OCI-M1 (cell line): ENCODE measurements around the gene MTUS2.

Experiments used
- DNase-seq: peaks from one replicate; lab custom pipeline; 2025; lab: John Stamatoyannopoulos, UW

The MTUS2 gene

DNA sequence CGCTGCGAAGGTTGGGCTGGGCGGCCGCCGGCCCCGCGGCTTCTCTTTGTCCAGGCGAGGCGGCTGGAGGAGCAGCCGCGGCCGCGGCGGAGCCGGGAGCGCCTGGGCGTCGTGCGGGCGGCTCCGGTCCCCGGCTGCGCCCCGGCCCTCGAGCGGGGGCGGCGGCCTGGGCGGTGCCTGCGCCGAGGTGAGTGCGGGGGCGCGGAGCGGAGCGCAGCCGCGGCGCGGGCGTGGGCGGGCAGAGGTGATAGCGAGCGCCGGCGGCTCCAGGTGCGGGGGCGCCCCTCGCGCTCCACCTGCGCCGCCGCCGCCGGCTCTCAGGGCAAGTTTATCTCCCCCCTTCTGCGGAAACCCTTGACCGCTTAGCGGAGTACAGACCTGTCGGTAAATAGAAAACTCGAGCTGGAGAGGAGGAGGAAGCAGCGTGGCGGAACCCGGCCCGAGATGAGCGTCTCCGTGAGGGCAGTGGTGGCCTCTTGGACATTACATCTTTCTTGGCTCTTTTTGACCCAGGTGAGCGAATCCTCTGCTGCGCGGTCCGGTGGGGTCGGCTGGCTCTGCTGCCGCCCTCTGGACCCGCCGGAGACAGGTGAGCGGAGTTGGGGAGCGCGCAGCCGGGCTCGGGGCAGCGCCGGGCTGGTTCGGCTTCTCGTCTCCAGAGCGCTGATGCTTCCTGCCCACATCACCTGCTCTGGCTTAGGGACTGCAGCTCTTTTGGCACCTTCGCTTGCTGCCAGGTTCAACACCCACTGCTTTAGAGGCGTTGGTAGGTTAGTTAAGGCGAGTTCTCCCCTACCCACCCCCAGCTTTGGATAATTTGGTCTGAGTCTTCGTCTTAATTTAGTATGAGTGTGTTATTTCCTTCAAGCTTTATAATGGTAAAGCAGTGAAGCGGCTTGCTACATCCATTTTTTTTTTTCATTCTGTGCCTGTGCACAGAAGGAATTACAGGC, at the start of gene MTUS2:
Gene MTUS2 (plus strand): TSS at position 241 of the 953 bp plus-strand sequence.
- no peak for DNase-seq

DNA sequence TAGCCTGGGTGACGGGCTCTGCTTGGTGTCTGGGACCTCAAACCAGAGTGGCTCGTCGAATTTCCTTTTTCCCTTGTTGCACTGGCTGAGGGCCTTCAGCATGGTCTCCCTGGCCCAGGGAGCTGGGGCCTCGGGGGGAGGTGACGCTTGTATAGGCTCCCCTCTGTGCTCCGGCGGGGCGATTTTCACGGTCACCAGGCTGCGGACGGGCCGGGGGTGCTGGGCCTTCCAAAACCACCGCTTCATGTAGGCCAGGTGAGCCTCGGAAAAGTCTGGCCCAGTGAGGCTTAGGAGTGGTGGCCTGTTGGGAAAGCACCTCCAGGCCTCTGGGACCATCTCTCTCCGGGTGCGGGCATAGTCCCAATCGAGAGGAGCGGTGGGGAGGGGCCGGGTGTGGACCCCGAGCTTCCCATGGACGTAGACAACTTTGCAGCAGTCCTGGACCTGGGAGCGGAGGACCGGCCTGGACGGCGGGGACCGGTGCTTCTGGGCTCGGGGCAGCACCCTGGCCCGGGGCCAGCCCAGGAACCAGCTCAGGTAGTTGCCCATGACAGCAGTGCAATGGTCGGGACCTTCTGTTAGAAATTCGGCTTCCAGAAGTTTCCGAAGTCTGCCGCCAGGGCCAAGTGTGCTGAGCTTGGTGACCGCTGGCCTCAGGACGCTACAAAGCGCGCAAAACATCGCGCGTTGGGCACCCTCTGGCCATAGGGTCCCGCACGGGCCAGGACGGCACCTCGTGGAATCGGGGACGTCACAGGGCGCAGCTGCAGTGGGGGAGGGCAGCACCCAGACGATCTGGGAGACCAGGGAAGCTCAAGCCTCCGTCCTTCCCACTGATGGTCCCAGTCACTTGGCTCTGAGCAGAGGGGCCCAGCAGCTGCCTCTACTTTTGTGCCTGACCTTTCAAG, 41.6 kb upstream of the MTUS2 start:
- DNase-seq = no peak

DNA sequence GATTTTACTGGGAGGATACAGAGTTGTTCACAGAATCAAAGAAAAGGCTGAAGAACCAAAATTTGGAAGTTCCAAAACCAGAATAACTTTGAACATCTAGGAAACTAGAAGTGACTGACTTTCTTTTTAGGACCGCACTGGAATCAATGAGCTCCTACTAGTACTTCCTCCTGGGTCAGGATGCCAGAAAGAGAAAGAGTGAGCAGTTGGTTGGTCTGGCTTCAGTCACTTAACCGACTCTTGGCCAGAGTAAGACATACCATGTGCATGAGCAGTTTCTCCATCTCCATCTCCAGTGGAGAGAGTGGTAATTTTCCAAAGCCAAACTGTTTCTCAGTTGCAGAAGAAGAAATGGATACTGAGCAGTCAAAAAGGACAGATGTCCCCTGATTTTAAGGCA, 27.1 kb upstream of the MTUS2 start:
- DNase-seq = no peak

DNA sequence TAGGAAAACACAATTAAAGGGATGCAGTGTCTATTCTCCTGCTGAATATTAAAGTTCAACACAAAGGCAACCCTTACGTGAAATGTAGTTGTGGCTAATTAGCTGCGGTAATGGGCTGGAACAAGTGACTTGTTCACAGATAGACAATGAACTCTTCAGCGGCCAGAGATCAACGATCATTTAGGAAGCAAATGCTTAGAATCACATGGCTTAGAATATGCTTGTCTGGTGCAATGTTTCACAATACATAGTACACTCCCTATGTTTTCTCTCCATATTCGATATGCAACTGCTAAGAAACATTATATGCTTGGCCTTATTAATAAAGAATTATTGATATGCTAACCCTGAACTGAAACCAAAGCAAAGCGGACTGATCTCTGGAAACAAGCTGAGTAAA, 25.7 kb upstream of the MTUS2 start:
- no peak for DNase-seq

DNA sequence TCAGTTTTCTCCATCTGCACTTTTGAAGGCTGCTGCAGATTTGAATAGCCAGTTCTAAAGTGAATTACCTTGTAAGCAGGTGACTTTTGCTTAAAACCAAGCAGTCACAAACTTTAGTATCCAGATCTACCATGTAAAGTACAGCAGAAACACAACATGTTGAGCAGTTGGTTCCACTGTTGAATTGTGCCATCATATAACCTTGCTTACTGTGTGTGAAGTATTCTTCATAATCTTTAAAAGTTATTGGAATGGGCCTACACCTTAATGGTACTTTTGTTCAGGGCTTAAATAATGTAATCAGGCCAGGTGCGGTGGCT, 23.2 kb upstream of the MTUS2 start:
- DNase-seq = no peak

DNA sequence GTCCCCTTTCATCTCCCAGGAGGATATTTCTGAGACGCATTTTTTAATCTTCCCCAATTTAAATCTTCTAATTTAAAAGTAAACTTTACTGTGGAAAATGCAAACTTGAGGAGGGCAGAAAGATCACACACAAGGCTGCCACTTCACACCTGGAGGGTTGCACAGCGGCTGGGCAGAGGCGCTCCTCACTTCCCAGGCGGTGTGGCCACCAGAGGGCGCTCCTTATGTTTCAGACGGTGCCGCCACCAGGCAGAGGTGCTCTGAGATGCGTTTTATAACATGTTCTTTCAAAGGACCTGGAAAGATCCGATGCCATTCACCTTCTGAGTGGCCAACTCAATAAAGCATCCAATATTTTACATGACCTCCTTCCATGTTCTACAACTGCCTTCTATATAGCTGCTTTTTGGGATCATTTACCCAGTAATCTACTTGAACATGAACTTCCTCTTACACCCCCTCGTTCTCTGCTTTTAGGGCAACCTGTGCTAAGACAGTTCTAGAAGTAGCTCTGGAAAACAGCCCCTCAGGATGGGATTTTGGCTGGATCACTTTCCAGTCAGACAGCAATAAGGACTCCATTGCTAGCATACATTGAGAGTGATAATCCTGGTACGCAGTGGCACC, 14.8 kb upstream of the MTUS2 start:
- peak; percentile 32 for DNase-seq

DNA sequence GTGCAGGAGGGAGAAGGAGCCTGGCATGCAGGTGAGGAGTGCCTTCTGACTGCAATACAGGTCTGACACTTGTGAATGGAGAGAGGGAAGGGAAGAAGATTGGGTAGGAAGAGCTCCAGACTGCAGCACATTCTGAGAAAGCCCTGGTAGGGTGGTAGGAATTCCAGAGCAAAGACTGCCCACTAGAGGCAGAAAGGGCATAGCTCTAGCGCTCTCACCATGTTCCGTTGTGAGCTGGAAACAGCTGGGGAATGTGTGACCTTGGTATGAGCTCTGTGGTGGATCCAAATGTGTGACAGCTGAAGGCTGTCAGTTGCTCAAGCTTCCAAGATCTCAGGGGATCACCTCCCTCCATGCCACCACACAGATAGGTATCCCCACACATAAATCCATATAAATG, 2.9 kb upstream of the MTUS2 start:
- no peak for DNase-seq

DNA sequence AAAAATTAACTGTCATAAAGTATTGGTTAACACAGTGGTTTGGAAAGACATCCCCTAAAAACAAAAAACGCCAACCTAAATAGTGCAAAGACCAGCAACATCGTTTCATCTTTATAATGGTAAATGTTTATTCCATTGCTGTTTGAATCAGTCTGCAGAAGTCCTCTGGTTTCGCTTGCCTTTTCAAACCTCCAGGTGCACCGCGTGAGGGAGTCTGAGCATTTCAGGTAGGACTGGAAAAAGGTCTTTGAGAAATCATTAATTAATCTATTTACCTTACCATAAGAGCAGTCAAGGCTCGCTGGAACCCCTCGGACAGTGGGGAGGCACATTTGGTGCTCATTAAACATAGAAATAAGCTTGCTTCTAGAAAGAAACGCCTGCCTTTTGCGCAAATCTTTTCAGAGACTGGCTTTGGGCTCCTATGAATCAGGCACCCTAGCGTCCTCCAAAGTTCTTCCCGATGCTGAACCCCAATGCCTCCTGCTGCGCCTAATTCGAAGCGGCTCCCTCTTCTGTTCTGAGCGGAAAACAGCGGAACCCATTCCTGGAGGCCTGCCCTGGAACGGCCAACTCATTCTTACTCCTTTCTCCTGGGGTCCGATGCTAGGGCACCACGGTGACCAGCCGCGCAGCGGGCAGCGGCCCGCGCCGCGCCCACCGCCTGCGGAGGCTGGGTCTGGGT, 951 bp upstream of the MTUS2 start:
- no peak for DNase-seq

DNA sequence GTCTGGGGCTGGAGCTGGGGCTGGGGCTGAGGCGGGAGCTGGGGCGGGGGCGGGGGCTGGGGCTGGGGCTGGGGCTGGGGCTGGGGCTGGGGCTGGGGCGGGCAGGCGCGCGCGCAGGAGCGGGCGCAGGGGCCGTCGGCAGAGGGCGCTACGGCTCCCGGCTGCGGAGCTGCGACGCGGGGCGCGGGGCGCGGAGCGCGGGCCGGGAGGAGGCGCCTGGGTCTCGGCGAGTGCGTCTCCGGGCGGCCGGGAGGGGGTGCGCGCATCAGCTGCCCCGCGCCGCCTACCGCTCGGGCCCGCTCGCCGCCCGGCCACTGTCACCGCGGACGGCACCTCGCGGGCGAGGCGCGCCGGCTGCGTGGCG, 422 bp upstream of the MTUS2 start:
- DNase-seq = peak; percentile 0

DNA sequence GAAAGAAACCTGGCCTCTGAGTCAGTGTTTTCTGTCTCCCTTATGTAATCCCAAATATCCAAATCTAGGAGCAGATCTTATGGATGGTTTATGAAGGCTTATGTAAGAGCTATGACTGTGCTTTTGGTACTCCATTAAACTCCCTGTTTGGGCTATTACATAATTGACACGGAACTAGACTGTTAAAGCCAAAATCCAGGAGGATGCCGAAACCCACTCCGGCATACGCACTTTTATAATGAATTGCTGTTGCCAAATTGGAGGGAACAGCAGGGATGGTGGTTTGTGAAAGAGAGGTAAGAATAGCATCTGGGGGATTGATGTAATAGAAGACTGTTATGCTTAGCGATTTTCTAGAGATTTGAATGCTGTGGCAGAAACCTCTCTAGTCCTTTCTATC, 2.0 kb downstream of the MTUS2 start:
- no peak for DNase-seq

DNA sequence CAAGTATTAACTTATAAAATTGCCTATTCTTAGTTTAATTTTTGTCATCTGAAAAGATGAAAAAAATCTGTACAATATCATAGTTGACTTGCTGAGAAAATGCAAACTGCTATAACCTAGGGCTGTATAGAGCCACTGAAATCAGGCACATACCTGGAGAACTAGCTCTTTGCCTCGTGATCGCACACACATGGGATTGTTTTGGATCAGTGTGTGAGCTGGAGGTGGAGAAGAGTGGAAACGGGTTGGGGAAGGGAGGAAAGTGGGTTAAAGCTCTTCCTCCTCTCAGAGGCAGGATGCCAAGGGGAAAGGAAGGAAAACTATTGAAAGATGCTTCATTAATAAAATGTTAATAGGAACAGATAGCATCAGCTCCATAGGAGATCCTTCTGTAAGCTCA, 2.7 kb downstream of the MTUS2 start:
- no peak for DNase-seq

DNA sequence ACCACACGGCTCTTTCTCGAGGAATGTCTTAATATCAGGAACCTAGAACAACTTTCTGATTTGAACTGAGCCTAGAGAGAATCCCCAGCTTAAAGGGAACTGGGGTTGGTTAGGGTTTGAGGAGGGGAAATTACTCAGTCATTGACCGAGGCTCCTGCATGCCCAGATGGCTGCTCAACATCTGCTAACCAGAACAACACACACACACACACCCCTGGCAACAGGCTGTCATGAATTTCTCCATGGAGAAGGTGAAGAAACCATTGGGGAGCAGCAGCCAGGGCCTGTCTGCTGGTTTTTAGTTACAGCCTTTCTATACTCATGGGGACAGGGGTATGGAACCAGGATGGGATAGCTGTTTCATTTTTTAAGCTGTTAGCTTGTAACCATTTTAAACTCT, 5.2 kb downstream of the MTUS2 start:
- DNase-seq = no peak

DNA sequence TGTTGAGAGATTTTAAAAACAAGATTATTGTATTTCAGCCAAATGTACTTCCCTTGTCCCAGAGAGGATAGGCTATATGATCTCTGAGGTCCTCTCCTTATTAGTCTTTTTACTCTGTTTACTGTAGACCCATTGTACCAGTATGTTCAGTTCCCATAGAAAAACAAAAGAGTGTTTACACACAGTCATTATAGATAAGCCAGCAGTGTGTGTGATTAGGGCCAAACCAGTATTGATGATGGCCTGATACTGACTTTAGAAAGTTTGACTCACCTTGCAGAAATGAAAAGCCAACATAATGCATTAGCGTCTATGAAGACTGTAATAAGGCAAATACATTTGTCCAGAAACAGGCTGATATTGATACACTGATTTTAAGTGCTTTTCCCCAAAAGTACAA, 6.2 kb downstream of the MTUS2 start:
- no peak for DNase-seq

DNA sequence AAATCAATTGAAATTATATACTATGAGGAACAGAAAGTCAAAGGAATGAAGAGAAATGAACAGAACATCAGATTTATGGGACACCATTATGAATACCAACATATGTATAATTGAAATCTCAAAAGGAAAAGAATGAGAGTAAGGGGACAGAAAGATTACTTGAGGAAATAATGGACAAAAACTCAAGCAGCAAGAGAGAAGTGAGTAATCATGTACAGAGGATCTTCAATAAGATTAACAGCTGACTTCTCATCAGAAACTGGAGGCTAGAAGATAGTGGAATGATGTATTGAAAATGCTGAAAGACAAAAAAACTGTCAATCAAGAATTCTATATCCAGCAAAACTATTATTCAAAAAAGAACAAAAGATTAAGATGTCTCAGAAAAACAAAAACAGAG, 10.4 kb downstream of the MTUS2 start:
- DNase-seq = no peak

DNA sequence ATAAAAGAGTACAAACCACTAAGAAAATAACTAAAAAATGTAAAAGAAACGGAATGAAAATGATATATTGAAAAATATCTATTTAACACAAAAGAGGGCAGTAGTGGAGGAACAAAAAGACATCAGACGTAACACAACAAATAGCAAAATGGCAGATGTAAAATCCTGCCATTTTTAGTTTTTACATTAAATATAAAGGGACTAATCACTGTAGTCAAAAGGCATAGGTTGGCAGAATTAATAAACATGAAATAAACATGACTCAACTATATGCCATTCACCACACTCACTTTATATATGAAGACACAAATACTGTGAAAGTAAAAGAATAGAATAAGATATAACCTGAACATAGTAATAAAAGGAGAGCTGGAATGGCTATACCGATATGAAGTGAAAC, 11.0 kb downstream of the MTUS2 start:
- DNase-seq = no peak

DNA sequence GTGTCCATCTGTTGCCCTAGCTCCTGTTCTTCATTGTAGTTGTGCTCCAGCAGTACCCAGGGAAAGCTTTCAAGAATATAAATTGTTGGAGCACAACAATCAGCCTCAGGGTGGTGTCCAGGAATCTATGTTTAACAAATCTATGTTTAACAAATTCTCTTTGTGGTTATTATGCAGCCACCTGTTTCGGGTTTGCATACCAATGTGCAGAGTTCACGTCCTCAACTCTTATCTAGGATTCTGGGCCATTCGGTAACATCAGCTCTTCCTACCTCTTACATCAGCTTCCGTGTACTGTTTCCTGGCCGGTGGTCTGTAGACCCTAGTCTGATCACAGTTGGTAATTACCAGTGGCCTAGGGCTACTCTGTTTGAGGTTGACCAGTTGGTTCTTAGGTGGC, 17.0 kb downstream of the MTUS2 start:
- DNase-seq = no peak

DNA sequence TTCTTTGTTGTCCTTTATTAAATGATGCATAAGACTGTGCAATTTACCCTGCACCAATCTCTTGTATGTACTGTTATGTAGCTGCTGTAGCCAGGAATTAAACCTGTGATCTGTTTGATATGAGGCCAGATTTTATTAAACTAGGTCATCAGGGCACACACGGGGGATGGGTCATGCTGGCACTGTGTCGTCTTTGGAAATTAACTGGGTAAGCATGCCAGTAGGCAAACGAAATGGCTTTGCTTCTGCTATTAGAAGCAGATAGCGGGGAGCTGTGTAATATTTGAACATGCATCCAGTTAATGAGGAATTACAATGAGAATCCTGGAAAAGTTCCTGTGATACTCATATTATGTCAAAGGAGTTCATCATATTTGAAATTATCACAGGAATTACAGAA, 23.5 kb downstream of the MTUS2 start:
- no peak for DNase-seq

DNA sequence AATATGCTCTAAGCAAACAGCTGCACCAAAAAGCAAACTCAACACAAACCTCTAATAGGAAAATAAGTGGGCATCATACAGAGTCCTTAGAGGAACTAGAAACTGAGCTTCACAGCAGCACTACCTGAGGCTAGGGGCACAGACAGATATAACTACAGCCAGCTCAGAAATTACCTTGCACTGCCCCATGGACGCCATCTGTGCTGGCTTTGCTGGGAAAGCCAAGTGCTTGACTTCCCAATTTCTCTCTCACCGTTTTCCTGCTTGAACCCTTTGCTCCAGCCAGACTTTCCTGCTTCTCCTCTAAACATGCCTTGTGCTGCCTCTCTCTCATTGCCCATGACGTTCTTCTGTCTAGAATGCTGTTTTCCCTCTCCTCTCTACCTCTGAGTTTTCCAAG, 29.3 kb downstream of the MTUS2 start:
- no peak for DNase-seq

DNA sequence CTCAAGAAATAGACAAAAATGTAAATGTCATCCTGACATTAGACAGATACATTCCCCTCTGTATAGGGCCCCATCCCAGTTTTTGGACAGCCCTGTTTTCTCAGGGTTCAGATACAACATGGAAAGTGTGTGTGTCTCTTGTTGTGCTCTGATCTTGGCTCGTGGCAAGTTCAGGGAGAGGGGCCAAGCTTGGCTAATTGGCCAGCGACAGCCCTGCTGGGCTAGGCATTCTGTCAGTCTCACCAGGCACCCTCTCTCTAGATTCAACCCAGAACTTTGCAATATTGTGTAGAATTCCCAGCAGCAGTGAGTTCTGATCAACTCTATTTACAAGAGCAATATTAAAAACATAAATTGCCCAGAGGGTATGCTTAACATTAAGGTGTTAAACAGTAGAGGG, 30.1 kb downstream of the MTUS2 start:
- DNase-seq = no peak

DNA sequence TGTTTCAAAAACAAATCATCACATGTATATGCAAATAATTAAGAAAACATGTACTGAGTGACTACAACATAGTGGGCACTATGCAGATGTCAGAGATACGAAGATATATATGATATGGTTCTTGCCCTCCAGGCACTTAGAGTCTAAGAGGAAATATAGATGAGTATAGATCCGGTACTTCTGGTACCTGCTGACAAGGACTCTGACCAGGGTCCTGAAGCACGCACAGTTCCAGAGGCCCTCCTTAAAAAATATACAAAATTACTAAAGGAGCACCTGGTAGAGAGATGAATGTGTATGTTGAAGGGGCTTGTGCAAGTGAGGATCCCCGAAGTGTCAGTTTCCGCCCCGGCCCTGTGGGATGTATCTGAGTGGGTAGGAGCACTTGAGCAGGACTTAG, 31.3 kb downstream of the MTUS2 start:
- no peak for DNase-seq

DNA sequence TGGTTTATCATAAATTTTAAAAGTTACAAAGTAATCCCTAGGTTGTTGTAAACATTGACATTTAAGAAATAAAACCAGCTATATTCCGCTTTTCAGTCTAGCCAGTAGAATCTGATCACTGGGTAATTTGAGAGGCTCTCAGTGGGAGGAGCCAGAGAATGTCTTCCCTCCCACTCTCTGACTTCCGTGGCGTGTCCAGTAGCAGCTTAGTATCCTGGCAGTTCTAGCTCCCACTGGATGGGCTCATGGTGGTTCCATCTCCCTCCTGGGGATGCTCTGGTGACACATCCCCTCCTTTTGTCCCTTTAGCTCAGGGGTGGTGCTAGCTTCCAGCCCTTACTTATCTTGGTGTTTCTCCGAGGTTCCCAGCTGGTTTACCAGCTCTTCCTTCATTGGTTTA, 34.5 kb downstream of the MTUS2 start:
- DNase-seq = no peak

DNA sequence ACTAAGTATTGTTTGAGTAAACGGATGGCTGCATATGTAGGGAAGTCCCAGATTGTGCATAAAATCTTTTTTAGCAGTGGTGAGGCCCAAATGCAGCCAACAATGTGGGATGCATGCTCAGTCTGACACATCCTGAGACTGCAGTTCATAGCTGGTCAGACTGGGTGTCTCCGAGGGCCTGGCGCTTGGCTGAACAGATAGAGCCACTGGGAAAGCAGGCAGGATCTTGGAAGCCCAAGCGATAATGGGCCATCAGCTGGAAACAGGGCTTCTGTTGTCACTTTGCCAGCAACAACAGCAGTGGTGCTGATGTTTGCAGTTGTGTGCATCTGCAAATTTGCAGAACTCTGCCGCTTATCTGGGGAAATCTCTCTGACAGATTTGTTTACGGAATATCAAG, 36.1 kb downstream of the MTUS2 start:
- DNase-seq = no peak
